HEK293T (cell line): ENCODE results near the gene PEX14.
A peak's percentile ranks its signal among the peaks of the same experiment; 100 is the strongest.

ENCODE experiments used
- CTCF ChIA-PET: fragments of 350-600 bp; formaldehyde crosslinking; extraction: SDS; loops from one replicate; lab custom pipeline; 2021; ENCODE audit warnings: antibody characterized with exemption, inconsistent platforms; lab: Yijun Ruan, JAX
- POLR2A ChIA-PET: fragments of 350-600 bp; formaldehyde crosslinking; extraction: SDS; loops from one replicate; lab custom pipeline; 2020; ENCODE audit warnings: antibody characterized with exemption, inconsistent platforms; lab: Yijun Ruan, JAX
- DNase-seq: peaks from one replicate; pipeline ENCODE4 v3.0.0; 2012; ENCODE audit warnings: mixed read lengths; ENCODE audit errors: extremely low spot score
- ARNT ChIP-seq: fragments of 450-650 bp; IDR thresholded peaks from 2 replicates; pipeline ENCODE4 v1.6.1; 2017; ENCODE audit warnings: mild to moderate bottlenecking
- BHLHE40 ChIP-seq: fragments of 450-650 bp; IDR thresholded peaks from 2 replicates; pipeline ENCODE4 v1.6.1; 2016; ENCODE audit warnings: mild to moderate bottlenecking, moderate library complexity, borderline replicate concordance
- CTBP1 ChIP-seq: fragments of 450-650 bp; IDR thresholded peaks from 2 replicates; pipeline ENCODE4 v1.6.1; 2016; ENCODE audit warnings: borderline replicate concordance
- ELF4 ChIP-seq: fragments of 450-650 bp; IDR thresholded peaks from 2 replicates; pipeline ENCODE4 v1.6.1; 2017; ENCODE audit warnings: antibody characterized with exemption
- FOXA1 ChIP-seq: fragments of 450-650 bp; IDR thresholded peaks from 2 replicates; pipeline ENCODE4 v1.6.1; 2016; ENCODE audit warnings: mild to moderate bottlenecking
- FOXK2 ChIP-seq: fragments of 450-650 bp; IDR thresholded peaks from 2 replicates; pipeline ENCODE4 v1.6.1; 2016; ENCODE audit warnings: mild to moderate bottlenecking
- FOXM1 ChIP-seq: fragments of 450-650 bp; IDR thresholded peaks from 2 replicates; pipeline ENCODE4 v1.6.1; 2017; ENCODE audit warnings: mild to moderate bottlenecking, borderline replicate concordance
- HDGF ChIP-seq: fragments of 450-650 bp; IDR thresholded peaks from 2 replicates; pipeline ENCODE4 v1.6.1; 2017; ENCODE audit warnings: antibody characterized with exemption, borderline replicate concordance
- L3MBTL2 ChIP-seq: fragments of 450-650 bp; conservative IDR thresholded peaks from 2 replicates; pipeline ENCODE4 v1.6.1; 2016; ENCODE audit warnings: mild to moderate bottlenecking
- LEF1 ChIP-seq: fragments of 450-650 bp; IDR thresholded peaks from 2 replicates; pipeline ENCODE4 v1.6.1; 2017; ENCODE audit warnings: mild to moderate bottlenecking, borderline replicate concordance
- NFRKB ChIP-seq: fragments of 450-650 bp; IDR thresholded peaks from 2 replicates; pipeline ENCODE4 v1.6.1; 2016; ENCODE audit warnings: mild to moderate bottlenecking, moderate library complexity
- PKNOX1 ChIP-seq: fragments of 450-650 bp; IDR thresholded peaks from 2 replicates; pipeline ENCODE4 v1.6.1; 2016
- SP1 ChIP-seq: fragments of 450-650 bp; IDR thresholded peaks from 2 replicates; pipeline ENCODE4 v1.6.1; 2017
- SUZ12 ChIP-seq: fragments of 450-650 bp; IDR thresholded peaks from 2 replicates; pipeline ENCODE4 v1.6.1; 2016; ENCODE audit warnings: mild to moderate bottlenecking
- TARDBP ChIP-seq: fragments of 450-650 bp; IDR thresholded peaks from 2 replicates; pipeline ENCODE4 v1.6.1; 2016
- ZNF384 ChIP-seq: fragments of 450-650 bp; IDR thresholded peaks from 2 replicates; pipeline ENCODE4 v1.6.1; 2016

The PEX14 gene

GRCh38 chr1:10662824-10663677 is 188.3 kb downstream of the PEX14 start:
- ChIA-PET POLR2A (no interaction called here), CTCF (no interaction called here)
- no peak for DNase-seq
- TF ChIP-seq FOXM1, result no peak
- TF ChIP-seq ZNF384, result no peak
- no peak for TF ChIP-seq FOXK2
- no peak for TF ChIP-seq TARDBP
- no peak for TF ChIP-seq PKNOX1
- TF ChIP-seq L3MBTL2, result no peak
- no peak for TF ChIP-seq SP1

GRCh38 chr1:10663678-10664035 is 188.9 kb downstream of the PEX14 start:
- ChIA-PET POLR2A (no interaction called here), CTCF (no interaction called here)
- TF ChIP-seq HDGF, result no peak
- TF ChIP-seq ARNT, result no peak
- TF ChIP-seq SUZ12, result no peak
- no peak for TF ChIP-seq ELF4
- TF ChIP-seq BHLHE40, result no peak
- no peak for TF ChIP-seq NFRKB
- no peak for TF ChIP-seq CTBP1
- no peak for TF ChIP-seq L3MBTL2
- TF ChIP-seq FOXM1, result no peak
- TF ChIP-seq TARDBP, result no peak
- TF ChIP-seq SP1, result no peak
- TF ChIP-seq FOXA1, result no peak
- no peak for TF ChIP-seq ZNF384
- no peak for TF ChIP-seq LEF1
- TF ChIP-seq FOXK2, result no peak
- no peak for TF ChIP-seq PKNOX1
- peak; percentile 42 for DNase-seq

GRCh38 chr1:10664251-10664650 is 189.5 kb downstream of the PEX14 start:
- CTCF ChIA-PET, result no interaction called here
- POLR2A ChIA-PET, result no interaction called here
- TF ChIP-seq LEF1, result no peak
- TF ChIP-seq TARDBP, result no peak
- DNase-seq, result no peak

GRCh38 chr1:10665226-10665625 is 190.5 kb downstream of the PEX14 start:
- CTCF ChIA-PET, result no interaction called here
- DNase-seq, result no peak
- TF ChIP-seq FOXK2, result no peak
- no peak for TF ChIP-seq ELF4
- TF ChIP-seq BHLHE40, result no peak
- POLR2A ChIA-PET, result no interaction called here

GRCh38 chr1:10665930-10666850 is 191.4 kb downstream of the PEX14 start:
- TF ChIP-seq FOXA1 (no peak), FOXK2 (no peak), ELF4 (no peak), CTBP1 (no peak), HDGF (no peak), SUZ12 (no peak), NFRKB (no peak), L3MBTL2 (no peak), ARNT (no peak), PKNOX1 (no peak), TARDBP (no peak), BHLHE40 (no peak), ZNF384 (no peak)
- no peak for DNase-seq
- POLR2A ChIA-PET, result no interaction called here
- CTCF ChIA-PET, result no interaction called here

GRCh38 chr1:10667861-10668761 is 193.4 kb downstream of the PEX14 start:
- ChIA-PET POLR2A (no interaction called here), CTCF (no interaction called here)
- no peak for TF ChIP-seq ARNT
- no peak for TF ChIP-seq PKNOX1
- no peak for TF ChIP-seq FOXK2
- TF ChIP-seq FOXM1, result no peak
- TF ChIP-seq ZNF384, result no peak
- no peak for TF ChIP-seq ELF4
- TF ChIP-seq CTBP1, result no peak
- no peak for TF ChIP-seq NFRKB
- TF ChIP-seq SUZ12, result no peak
- no peak for TF ChIP-seq LEF1
- no peak for TF ChIP-seq BHLHE40
- TF ChIP-seq TARDBP, result no peak
- no peak for DNase-seq
